22Rv1 (cell line): ENCODE measurements around the gene DCLK2.

Experiments used
- H3K27ac ChIP-seq: fragments of 450-650 bp; 2 replicates; pipeline ENCODE4 v1.5.1; 2017
- CTCF ChIP-seq: fragments of 450-650 bp; IDR thresholded peaks from 2 replicates; pipeline ENCODE4 v1.5.1; 2017; ENCODE audit warnings: mild to moderate bottlenecking
- ZFX ChIP-seq: fragments of 450-650 bp; IDR thresholded peaks from 2 replicates; pipeline ENCODE4 v1.6.1; 2017; ENCODE audit warnings: antibody characterized with exemption, borderline replicate concordance

The DCLK2 gene

GRCh38 chr4:150078579-150079080 lies 385 bp downstream of the DCLK2 start:
- TF ChIP-seq CTCF (no peak), ZFX (no peak)
- H3K27ac ChIP-seq, result peak overlapping the region; percentile 77

DNA sequence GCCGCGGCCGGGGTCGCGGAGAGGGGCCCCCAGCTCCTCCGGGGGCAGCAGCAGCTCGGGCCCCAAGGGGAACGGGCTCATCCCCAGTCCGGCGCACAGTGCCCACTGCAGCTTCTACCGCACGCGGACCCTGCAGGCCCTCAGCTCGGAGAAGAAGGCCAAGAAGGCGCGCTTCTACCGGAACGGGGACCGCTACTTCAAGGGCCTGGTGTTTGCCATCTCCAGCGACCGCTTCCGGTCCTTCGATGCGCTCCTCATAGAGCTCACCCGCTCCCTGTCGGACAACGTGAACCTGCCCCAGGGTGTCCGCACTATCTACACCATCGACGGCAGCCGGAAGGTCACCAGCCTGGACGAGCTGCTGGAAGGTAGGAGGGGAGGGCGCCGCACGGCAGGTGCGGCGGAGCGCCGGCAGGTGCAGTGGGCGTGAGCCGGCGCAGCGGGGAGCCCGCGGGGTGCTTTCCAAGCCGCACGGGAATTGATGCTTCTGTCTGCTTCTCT lies 886 bp downstream of the DCLK2 start:
- TF ChIP-seq ZFX, result no peak
- peak; percentile 24 for TF ChIP-seq CTCF
- peak overlapping the region; percentile 77 for H3K27ac ChIP-seq

GRCh38 chr4:150080337-150080736 lies 2.1 kb downstream of the DCLK2 start:
- TF ChIP-seq ZFX (no peak), CTCF (no peak)
- no peak overlapping the region for H3K27ac ChIP-seq

- no peak overlapping the region for H3K27ac ChIP-seq
- TF ChIP-seq ZFX, result no peak
- no peak for TF ChIP-seq CTCF
These were observed 2.6 kb downstream of the DCLK2 start for GRCh38 chr4:150080875-150081274.

DNA sequence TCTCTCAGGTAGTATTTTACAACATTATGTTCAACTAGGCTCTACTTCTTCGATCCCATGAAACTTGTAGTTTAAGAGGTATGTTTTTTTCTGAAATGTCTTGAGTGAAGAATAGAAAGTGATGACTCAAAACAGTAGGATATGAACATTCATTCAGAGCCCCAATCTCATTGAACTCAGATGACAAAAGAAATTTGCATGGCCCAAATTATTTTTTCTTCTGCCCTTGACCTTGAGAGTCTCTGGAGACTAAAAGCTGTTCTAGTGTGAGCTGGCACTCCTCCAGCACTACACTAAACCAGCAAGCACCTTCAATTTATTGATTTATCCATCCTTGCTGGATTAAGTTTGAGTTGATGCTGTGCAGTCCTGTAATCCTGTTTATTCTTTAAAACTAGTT lies 4.0 kb downstream of the DCLK2 start:
- H3K27ac ChIP-seq, result no peak overlapping the region
- TF ChIP-seq ZFX (no peak), CTCF (no peak)

DNA sequence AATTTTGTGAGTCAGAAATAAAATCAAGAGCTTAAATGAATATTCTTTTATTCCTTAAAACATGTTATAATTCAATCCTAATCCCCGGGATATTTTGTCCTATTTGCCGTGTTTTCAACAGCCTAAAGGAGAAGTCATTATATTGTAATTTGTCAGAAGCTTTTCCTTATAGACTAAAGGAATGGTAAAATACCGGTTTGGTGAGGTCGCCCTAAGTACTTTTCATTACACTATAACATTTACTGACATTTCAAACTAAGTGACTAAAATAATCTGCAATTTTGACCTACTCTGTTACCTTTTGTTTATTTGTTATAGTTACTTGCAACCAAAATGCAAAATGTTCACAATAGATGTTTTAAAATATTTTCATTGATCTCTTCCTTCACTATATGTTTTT lies 8.8 kb downstream of the DCLK2 start:
- TF ChIP-seq ZFX (no peak), CTCF (no peak)
- H3K27ac ChIP-seq, result no peak overlapping the region

GRCh38 chr4:150089732-150090131 lies 11.5 kb downstream of the DCLK2 start:
- TF ChIP-seq CTCF (no peak), ZFX (no peak)
- no peak overlapping the region for H3K27ac ChIP-seq
